Activated effector memory CD4-positive, alpha-beta T cell treated with anti-CD3 and anti-CD28 coated beads, Interleukin-2, amount 50 U/mL, for 16 hours (primary cell): ENCODE measurements around the gene GYPA.
A peak's percentile ranks its signal among the peaks of the same experiment; 100 is the strongest.
"Not testable (repeated sequence)": the region's sequence is repeated elsewhere in the genome, so short reads cannot be mapped to it uniquely, and the experiment has no call there.

Experiments
- DNase-seq: peaks from one replicate; pipeline ENCODE4 v3.0.0-alpha.2; 2020

Gene GYPA

DNA sequence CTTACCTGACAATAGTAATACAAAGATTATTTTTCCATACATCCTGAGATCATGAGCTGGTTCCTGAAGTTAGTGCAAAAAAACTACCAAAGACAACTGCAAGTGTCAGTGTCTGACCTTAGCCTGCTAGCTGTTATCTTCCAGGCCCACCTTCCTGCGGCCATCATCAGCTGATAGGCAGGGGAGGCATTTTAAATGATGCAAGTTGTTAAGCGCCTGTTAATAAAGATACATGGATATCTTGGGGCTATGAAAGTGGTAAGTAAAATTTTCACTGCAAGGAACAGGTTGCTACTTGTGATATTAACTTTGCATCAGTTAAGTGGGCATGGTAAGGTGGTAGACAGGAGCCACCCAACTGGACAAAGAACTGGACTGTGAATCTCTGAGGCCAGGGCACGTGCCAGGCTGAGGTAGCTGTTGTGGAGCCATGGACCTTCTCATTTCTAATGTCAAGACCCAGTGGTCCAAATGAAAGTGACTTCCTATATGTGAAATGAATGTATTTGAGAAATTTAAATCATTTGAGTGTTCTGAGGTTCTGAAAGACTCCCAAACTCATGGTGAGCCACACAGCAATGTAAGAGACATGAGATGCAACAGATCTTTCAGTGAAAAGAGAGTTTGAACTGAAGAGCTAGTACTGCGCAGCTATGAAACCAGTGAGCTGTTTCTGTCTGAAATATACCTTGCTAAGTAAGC is at the start of gene GYPA:
GYPA (minus strand) TSS at position 125 of the 702 bp plus-strand sequence; CDS start at position 42, 83 bp downstream.
- DNase-seq, result not testable (repeated sequence)

GRCh38 chr4:144190009-144190408 is 49.5 kb upstream of the GYPA start:
- no peak for DNase-seq

GRCh38 chr4:144189121-144189520 is 48.6 kb upstream of the GYPA start:
- no peak for DNase-seq

DNA sequence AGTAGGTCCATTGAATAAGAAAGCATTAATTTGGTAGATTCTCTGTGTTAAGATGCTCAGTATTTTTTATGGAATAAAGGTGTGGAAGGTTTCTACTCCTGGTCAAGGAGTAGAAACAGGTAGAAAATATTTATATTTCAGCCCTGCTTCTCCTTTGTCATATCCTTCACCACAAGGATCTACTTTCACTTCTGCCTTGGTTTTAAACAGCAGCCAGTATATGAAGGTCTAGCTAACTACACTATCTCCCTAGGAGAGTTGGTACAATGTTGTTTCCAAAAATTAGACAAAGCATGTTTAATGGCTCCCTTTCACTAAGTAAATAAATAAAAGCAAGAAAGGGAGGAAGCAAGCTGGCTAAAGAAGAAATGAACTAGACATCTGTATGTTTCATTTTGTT is 44.6 kb upstream of the GYPA start:
- no peak for DNase-seq

- no peak for DNase-seq
Observed at GRCh38 chr4:144183165-144183564, 42.6 kb upstream of the GYPA start.

GRCh38 chr4:144181391-144181790 is 40.9 kb upstream of the GYPA start:
- no peak for DNase-seq

- DNase-seq, result no peak
Observed at GRCh38 chr4:144179152-144179739, 38.7 kb upstream of the GYPA start.

DNA sequence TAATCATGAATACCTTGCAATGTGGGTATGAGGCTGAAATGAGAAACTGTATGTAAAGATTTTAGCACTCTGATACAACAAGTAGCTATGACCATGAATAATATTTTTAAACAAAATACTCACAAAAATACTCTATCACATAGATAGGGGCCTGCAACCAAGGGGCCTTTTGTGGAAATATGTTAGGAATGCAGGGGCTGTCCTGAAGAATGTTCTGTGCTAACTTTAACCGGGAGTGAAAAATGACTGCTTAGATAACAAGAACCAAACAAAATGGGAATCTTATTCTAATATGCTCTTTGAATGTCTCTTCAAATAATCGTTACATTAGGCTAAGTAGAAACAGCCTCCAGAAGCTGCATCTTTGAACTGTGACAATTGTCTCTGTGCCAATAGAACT is 37.9 kb upstream of the GYPA start:
- DNase-seq, result no peak

DNA sequence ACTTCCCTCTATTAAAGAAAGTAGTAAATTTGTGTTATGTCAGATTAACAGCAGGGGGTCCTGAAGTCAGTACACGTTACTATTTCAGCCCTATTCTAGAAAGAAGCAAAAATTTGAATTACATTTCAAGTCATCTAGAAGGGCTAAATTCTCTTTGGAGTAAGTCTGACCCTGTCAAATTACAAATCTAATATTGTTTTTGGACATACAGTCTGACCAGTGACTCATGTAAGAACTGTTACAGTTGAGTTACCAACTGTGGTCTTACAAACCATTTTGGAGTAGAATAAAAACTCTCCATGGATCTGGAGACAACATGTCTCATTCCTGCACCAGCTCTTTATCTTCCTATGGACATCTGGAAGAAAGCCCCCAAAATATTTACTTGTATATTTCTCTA is 36.0 kb upstream of the GYPA start:
- no peak for DNase-seq

GRCh38 chr4:144174401-144175067 is 34.0 kb upstream of the GYPA start:
- DNase-seq, result no peak

DNA sequence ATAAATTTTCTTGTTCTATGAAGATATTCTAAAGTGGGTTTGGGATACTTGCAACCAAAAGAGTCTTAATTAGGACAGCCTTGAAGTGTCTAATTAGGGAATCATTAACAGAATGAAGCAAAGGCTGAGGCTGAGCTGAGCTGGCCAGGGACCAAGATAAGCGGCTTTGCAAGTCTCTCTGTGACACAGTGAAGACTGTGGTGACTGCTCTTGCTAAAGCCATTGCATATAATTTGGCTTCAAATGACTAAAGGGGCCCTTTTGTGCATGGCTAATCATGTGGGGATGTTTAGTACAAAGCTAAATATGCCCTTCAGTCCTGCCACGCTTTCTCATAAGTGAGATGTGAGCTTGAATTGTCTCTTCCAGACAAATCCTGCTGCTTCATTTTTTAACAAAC is 31.2 kb upstream of the GYPA start:
- DNase-seq, result no peak

DNA sequence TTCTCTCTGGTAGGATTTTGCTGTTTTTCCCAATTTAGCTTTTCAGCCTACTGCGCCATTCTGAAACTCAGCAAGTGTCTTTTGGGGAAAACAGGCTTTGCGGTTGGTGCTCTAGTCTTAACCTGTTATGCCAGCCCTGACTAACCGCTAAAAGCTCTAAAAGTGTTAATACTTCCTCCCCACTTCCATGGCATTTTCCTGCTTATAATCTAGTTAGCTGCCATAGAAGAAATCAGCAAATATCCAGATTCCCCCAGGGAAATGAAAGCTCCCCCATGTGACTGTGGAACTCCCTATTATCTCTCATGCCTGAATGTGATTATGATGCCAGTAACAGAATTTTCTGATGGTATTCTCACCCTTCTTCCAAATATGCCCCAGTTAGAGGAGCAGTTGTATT is 28.7 kb upstream of the GYPA start:
- no peak for DNase-seq

DNA sequence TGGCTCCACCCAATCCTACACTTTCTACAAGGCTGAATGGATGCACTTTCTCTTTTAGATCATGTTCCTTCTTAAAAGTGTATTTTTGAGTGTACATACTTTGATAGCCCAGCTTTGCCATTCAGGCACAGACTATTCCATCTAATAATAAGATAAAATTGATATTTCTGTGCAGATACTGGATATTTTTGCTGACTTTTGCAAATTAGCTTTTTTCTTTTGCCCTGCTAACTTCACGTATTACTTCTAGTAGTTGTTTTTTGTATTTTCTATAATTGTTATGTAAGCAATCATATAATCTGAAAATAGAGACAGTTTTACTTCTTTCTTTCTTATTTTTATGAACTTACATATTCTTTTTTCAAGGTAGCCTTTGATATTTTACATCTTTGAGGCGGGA is 13.5 kb upstream of the GYPA start:
- DNase-seq, result no peak

- DNase-seq, result peak; percentile 63
Observed at GRCh38 chr4:144142690-144143326, 2.3 kb upstream of the GYPA start.

DNA sequence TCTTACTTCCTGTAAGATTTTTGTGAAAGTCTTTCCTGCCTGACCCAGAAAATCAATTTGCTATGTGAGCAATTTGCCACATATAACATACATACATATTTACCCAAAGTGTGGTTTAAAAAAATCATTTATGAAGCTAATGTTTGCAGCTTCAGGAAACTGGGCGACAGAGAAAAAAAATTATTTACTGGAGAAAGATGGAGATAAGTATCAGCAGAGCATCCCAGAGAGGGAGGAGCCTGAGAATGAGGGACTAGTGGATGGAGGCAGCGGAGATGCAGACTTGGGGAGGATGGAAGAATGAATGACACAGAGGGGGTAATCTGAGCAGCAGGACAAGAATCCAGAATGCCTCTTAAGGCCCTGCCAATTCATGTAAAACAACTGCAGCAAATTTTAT is 975 bp upstream of the GYPA start:
- DNase-seq, result no peak

GRCh38 chr4:144139991-144140390 is 527 bp downstream of the GYPA start:
- DNase-seq, result not testable (repeated sequence)

DNA sequence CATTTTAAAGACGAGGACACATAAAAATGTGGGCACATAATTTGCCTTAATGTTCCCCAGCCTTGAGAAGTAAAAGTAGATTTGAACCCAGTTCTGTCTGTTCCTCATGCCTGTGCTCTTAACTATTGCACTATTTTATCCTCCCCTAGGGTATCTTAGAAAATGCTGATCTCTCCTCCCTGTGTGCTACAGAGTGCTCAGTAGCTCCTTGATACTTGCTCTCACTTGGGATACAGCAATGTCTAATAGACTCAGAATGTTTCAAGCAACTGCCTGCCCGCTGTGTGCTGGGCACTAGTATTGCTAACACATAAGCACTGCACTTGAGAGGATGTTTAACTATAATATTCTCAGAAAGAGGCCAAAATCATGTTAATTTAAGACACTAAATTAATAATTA is 971 bp downstream of the GYPA start:
- DNase-seq, result not testable (repeated sequence)

DNA sequence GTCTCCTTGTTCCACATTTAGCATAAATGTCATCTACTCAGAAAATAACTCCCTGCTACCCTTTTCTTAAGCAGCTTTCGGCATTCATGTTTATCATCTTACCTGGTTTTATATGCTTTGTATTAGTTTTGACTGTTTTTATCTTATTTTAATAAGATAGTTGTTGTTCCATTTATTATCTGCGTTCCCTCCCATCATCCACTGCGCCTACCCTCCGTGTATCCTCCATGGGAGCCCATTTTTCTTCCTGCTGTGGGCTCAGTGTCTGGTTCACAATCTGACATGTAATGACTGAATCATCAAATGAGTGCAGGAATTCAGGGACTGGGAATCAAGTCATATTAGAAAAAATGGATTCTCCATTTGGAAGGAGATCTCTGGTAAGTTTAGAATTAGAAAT is 2.3 kb downstream of the GYPA start:
- DNase-seq, result not testable (repeated sequence)

- DNase-seq, result not testable (repeated sequence)
Observed at GRCh38 chr4:144137137-144137931, 3.2 kb downstream of the GYPA start.

DNA sequence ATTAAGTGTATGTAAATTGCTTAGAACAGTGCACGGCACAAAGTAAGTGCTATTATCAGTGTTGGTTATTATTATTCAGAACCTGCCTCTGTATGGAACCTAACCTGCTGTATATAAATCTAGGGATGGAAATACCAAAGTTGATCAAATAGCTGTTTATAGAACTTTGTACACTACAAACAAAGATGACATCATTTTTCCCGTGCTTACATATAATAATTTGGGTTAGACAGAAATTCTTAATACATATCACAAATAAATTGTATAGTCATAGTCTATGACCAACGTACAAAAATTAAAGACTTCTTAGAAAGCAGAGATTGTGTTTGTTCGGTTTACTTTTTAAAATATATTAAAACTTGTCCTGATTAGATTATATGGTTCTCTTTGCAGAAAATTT is 4.3 kb downstream of the GYPA start:
- not testable (repeated sequence) for DNase-seq

DNA sequence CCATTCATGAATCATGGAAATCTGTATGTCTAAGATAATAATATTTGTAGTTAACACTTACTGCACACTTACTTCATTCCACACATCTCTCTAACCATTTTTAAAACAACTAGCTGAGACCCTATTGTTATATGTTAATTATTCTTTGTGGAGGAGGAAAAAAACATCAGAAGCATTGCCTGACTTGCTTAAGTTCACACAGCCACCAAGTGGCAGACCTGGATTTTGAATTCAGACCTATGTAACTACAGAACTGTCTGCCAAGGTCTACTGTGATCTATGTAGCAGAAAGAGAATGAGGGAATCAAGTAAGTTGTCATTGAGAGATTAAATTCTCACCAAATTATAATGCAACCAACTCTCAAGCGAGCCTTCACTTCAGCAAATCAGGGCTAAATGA is 10.4 kb downstream of the GYPA start:
- not testable (repeated sequence) for DNase-seq

- not testable (repeated sequence) for DNase-seq
Observed at GRCh38 chr4:144129336-144129875, 11.1 kb downstream of the GYPA start.
